CD4-positive, alpha-beta T cell (primary cell): Measurements from ENCODE around the gene MGAT5. TPM values are rescaled to one million over a fixed set of nuclear protein-coding genes. Genes with fewer than 3 reads are reported as not detected.

ENCODE experiments used
- ATAC-seq: fragments of 200-7000 bp; cut with Tn5 transposase; one replicate; pipeline ENCODE4 v1.10.0; 2022; ENCODE audit warnings: mild to moderate bottlenecking; ENCODE audit not compliant: poor library complexity
- CTCF ChIA-PET: fragments of 350-600 bp; sonication (Branson Sonifier 250); formaldehyde crosslinking; loops from one replicate; lab custom pipeline; 2021; ENCODE audit warnings: antibody characterized with exemption, inconsistent platforms; lab: Charles Lee
- POLR2A ChIA-PET: fragments of 350-600 bp; sonication (Branson Sonifier 250); formaldehyde crosslinking; loops from one replicate; lab custom pipeline; 2021; ENCODE audit warnings: antibody characterized with exemption, inconsistent platforms; lab: Charles Lee
- DNase-seq, 14 experiments: peaks; one replicate each; pipeline ENCODE4 v3.0.0-alpha.2; 2013 to 2020; ENCODE audit warnings: mixed read lengths in 2 of 14
- H3K27ac ChIP-seq, 2 donors: one replicate each; pipeline versions ENCODE4 v1.5.1 to v1.7.0; 2013; ENCODE audit warnings: low read length in 2 of 2, low read depth in 1 of 2, mild to moderate bottlenecking in 1 of 2
- H3K27me3 ChIP-seq, 2 experiments: 1 replicate in 1 of 2; 2 replicates in 1 of 2; pipeline versions ENCODE4 v1.6.1 to v1.7.0; 2013; ENCODE audit warnings: low read length in 2 of 2, control low read depth in 1 of 2, mild to moderate bottlenecking in 1 of 2, moderate library complexity in 1 of 2; ENCODE audit not compliant: insufficient read depth in 2 of 2, control insufficient read depth in 1 of 2
- H3K36me3 ChIP-seq: one replicate; pipeline ENCODE4 v1.6.1; 2013; ENCODE audit warnings: low read length, control low read depth; ENCODE audit not compliant: insufficient read depth
- H3K4me1 ChIP-seq: one replicate; pipeline ENCODE4 v1.6.1; 2013; ENCODE audit warnings: low read length, control low read depth; ENCODE audit not compliant: insufficient read depth
- H3K4me3 ChIP-seq: one replicate; pipeline ENCODE4 v1.5.1; 2013; ENCODE audit warnings: mild to moderate bottlenecking, low read length, moderate library complexity
- H3K9me3 ChIP-seq, 2 experiments: 1 replicate in 1 of 2; 2 replicates in 1 of 2; pipeline versions ENCODE4 v1.6.1 to v1.7.0; 2013; ENCODE audit warnings: low read length in 2 of 2, mild to moderate bottlenecking in 2 of 2, control low read depth in 1 of 2, moderate library complexity in 1 of 2; ENCODE audit not compliant: control insufficient read depth in 1 of 2, insufficient read depth in 1 of 2
- H3K27ac Mint-ChIP-seq: one replicate; pipeline ENCODE4 v1.8.0; 2020; ENCODE audit warnings: mixed read lengths
- H3K27me3 Mint-ChIP-seq: one replicate; pipeline ENCODE4 v1.8.0; 2021; ENCODE audit warnings: mixed read lengths
- H3K36me3 Mint-ChIP-seq: one replicate; pipeline ENCODE4 v1.8.0; 2021; ENCODE audit warnings: low read depth, mixed read lengths
- H3K4me1 Mint-ChIP-seq: one replicate; pipeline ENCODE4 v1.8.0; 2021; ENCODE audit warnings: low read depth, mixed read lengths
- H3K4me3 Mint-ChIP-seq: one replicate; pipeline ENCODE4 v1.8.0; 2020; ENCODE audit warnings: mild to moderate bottlenecking, mixed read lengths
- H3K9me3 Mint-ChIP-seq: one replicate; pipeline ENCODE4 v1.8.0; 2020; ENCODE audit warnings: mixed read lengths
- CTCF ChIP-seq: fragments of 200-600 bp; IDR thresholded peaks from one replicate; pipeline ENCODE4 v1.8.0; 2022; ENCODE audit warnings: antibody characterized with exemption, mild to moderate bottlenecking
- intact Hi-C, 2 experiments: fragments of 100-400 bp; cut with DNase I in 1 of 2; cut with micrococcal nuclease in 1 of 2; formaldehyde crosslinking; loops; one replicate each; pipeline versions ENCODE4 v1.15.1 to v1.9.0; 2023 to 2025; cut with DNase I, micrococcal nuclease
- total RNA-seq, 174 experiments: library from RNA in 2 of 174; stranded (reverse) in 2 of 174; gene quantifications; one replicate each; pipeline ENCODE4 v1.2.3 and lab custom pipeline; 2021 to 2026

The MGAT5 gene
- total RNA-seq, 2 experiments from 2014 or later, result 77.5 to 77.8 TPM

GRCh38 chr2:134220344-134220974 is 33.4 kb upstream of the MGAT5 start:
- Histone ChIP-seq H3K4me3 (no peak overlapping the region), H3K9me3 (no peaks in the 10 kb centered on the region), H3K36me3 (no peaks in the 10 kb centered on the region), H3K27ac (no peak overlapping the region), H3K27me3 (no peaks in the 10 kb centered on the region), H3K4me1 (peaks cover 54% of the 10 kb centered on the region)
- no peak for TF ChIP-seq CTCF
- Mint-ChIP-seq H3K9me3 (no peaks in the 10 kb centered on the region), H3K4me3 (peak overlapping the region; percentile 32), H3K27ac (peak overlapping the region; percentile 87), H3K4me1 (peaks cover 82% of the 10 kb centered on the region), H3K27me3 (no peaks in the 10 kb centered on the region), H3K36me3 (no peaks in the 10 kb centered on the region)
- CTCF ChIA-PET, result interaction anchor here (0.9 to 1.6 kb wide), 2 partner anchors 12 to 23 kb away, joined by 3 read pairs; no protein-coding TSS in a partner anchor
- peak in 1 of 14 experiments; percentile 26 for DNase-seq
- no peak for ATAC-seq
- POLR2A ChIA-PET, result interaction anchor here (0.7 to 2.0 kb wide), 4 partner anchors 11 to 39 kb away, joined by 3 to 8 read pairs (median 5); partner anchors contain the start of gene MGAT5
- intact Hi-C loops, result no loop called here

GRCh38 chr2:134224005-134224404 is 29.9 kb upstream of the MGAT5 start:
- Histone ChIP-seq H3K9me3 (peaks cover 4 to 11% of the 10 kb centered on the region in 2 experiments), H3K4me3 (no peak overlapping the region), H3K36me3 (no peaks in the 10 kb centered on the region), H3K27me3 (no peaks in the 10 kb centered on the region), H3K27ac (no peak overlapping the region), H3K4me1 (peaks cover 40% of the 10 kb centered on the region)
- Mint-ChIP-seq H3K36me3 (peaks cover 9% of the 10 kb centered on the region), H3K27me3 (no peaks in the 10 kb centered on the region), H3K27ac (no peak overlapping the region), H3K4me1 (peaks cover 77% of the 10 kb centered on the region), H3K4me3 (no peak overlapping the region), H3K9me3 (peaks cover 9% of the 10 kb centered on the region)
- ATAC-seq (no peak), DNase-seq (no peak)
- intact Hi-C loops, result no loop called here
- ChIA-PET POLR2A (interaction anchor here (1.3 kb wide), 1 partner anchor 17 kb away, joined by 5 read pairs; no protein-coding TSS in a partner anchor), CTCF (interaction anchor here (1.5 kb wide), 1 partner anchor 22 kb away, joined by 3 read pairs; no protein-coding TSS in a partner anchor)
- TF ChIP-seq CTCF, result no peak

- ATAC-seq, result no peak
- Histone ChIP-seq H3K4me3 (no peak overlapping the region), H3K27me3 (no peaks in the 10 kb centered on the region), H3K27ac (no peak overlapping the region), H3K36me3 (no peaks in the 10 kb centered on the region), H3K9me3 (peaks cover 4 to 11% of the 10 kb centered on the region in 2 experiments), H3K4me1 (peaks cover 32% of the 10 kb centered on the region)
- peaks cover 73% of the 10 kb centered on the region for H3K4me1 Mint-ChIP-seq
- CTCF ChIA-PET, result no interaction called here
- no peak for TF ChIP-seq CTCF
- no peaks in the 10 kb centered on the region for H3K27me3 Mint-ChIP-seq
- no peak for DNase-seq
- no peak overlapping the region for H3K4me3 Mint-ChIP-seq
- intact Hi-C loops, result no loop called here
- peaks cover 13% of the 10 kb centered on the region for H3K9me3 Mint-ChIP-seq
- no peak overlapping the region for H3K27ac Mint-ChIP-seq
- POLR2A ChIA-PET, result interaction anchor here (1.3 kb wide), 1 partner anchor 18 kb away, joined by 5 read pairs; no protein-coding TSS in a partner anchor
- peaks cover 9% of the 10 kb centered on the region for H3K36me3 Mint-ChIP-seq
Observed at GRCh38 chr2:134225173-134225572, 28.7 kb upstream of the MGAT5 start.
